SK-N-SH (cell line): ENCODE results near the gene LGALS3BP. TPM values are rescaled to one million over a fixed set of nuclear protein-coding genes. Genes with fewer than 3 reads are reported as not detected.

ENCODE experiments used
- CTCF ChIA-PET: fragments of 300-600, 350-600 bp; formaldehyde crosslinking; extraction: SDS; loops from one replicate; lab custom pipeline; 2021; lab: Yijun Ruan, JAX
- POLR2A ChIA-PET: fragments of 350-600 bp; sonication (Branson Sonifier 250); formaldehyde crosslinking; extraction: SDS; loops from one replicate; lab custom pipeline; 2020; ENCODE audit warnings: antibody characterized with exemption, inconsistent platforms; lab: Yijun Ruan, JAX
- DNase-seq: peaks from one replicate; pipeline ENCODE4 v3.0.0; 2012
- H2AFZ ChIP-seq: fragments of 200-600 bp; sonication (generic); 2 replicates; pipeline ENCODE4 v1.8.1; 2016; ENCODE audit warnings: antibody characterized with exemption, mild to moderate bottlenecking, low read depth
- H3F3A ChIP-seq: fragments of 200-600 bp; sonication (generic); replicated peaks from 2 replicates; pipeline ENCODE3; 2016; ENCODE audit warnings: antibody characterized with exemption, mild to moderate bottlenecking; ENCODE audit not compliant: insufficient read depth
- H3K27ac ChIP-seq, 2 experiments: fragments of 200-500 bp in 1 of 2; fragments of 200-600 bp in 1 of 2; sonication (Bioruptor generic) in 1 of 2; sonication (generic), shearing (Covaris generic) in 1 of 2; 2 replicates each; pipeline versions ENCODE4 v1.5.1 to v1.6.1; 2014 to 2016; ENCODE audit warnings: low read depth in 2 of 2, inconsistent platforms in 1 of 2, low read length in 1 of 2, mild to moderate bottlenecking in 1 of 2, mixed read lengths in 1 of 2
- H3K27me3 ChIP-seq: fragments of 200-600 bp; sonication (generic), shearing (Covaris generic); 2 replicates; pipeline ENCODE4 v1.6.1; 2016; ENCODE audit warnings: mixed run types; ENCODE audit not compliant: insufficient read depth
- H3K36me3 ChIP-seq, 2 experiments: fragments of 200-500 bp in 1 of 2; fragments of 200-600 bp in 1 of 2; sonication (Bioruptor generic) in 1 of 2; sonication (generic) in 1 of 2; replicated peaks in 1 of 2; 2 replicates each; pipeline versions ENCODE3 to v1.5.1; 2014 to 2016; ENCODE audit warnings: low read length in 1 of 2, mild to moderate bottlenecking in 1 of 2; ENCODE audit not compliant: insufficient read depth in 2 of 2, control insufficient read depth in 1 of 2
- H3K4me1 ChIP-seq, 2 experiments: fragments of 200-500 bp in 1 of 2; fragments of 200-600 bp in 1 of 2; sonication (Bioruptor generic) in 1 of 2; sonication (generic), shearing (Covaris generic) in 1 of 2; 2 replicates each; pipeline versions ENCODE4 v1.5.1 to v1.6.1; 2014 to 2016; ENCODE audit warnings: low read depth in 1 of 2, low read length in 1 of 2, mixed run types in 1 of 2; ENCODE audit not compliant: insufficient read depth in 2 of 2, control insufficient read depth in 1 of 2
- H3K4me2 ChIP-seq: fragments of 200-600 bp; sonication (generic), shearing (Covaris generic); 2 replicates; pipeline ENCODE4 v1.6.1; 2017; ENCODE audit warnings: mixed run types
- H3K4me3 ChIP-seq, 2 experiments: fragments of 200-500 bp in 1 of 2; fragments of 200-600 bp in 1 of 2; sonication (Bioruptor generic) in 1 of 2; sonication (generic), shearing (Covaris generic) in 1 of 2; 2 replicates each; pipeline versions ENCODE4 v1.5.1 to v1.8.1; 2014 to 2016; ENCODE audit warnings: low read depth in 2 of 2, inconsistent platforms in 1 of 2, low read length in 1 of 2, mild to moderate bottlenecking in 1 of 2, mixed read lengths in 1 of 2, moderate library complexity in 1 of 2
- H3K79me2 ChIP-seq: fragments of 200-600 bp; sonication (generic); 2 replicates; pipeline ENCODE4 v1.8.1; 2017; ENCODE audit warnings: mild to moderate bottlenecking; ENCODE audit not compliant: insufficient read depth
- H3K9ac ChIP-seq: fragments of 200-600 bp; sonication (generic); 2 replicates; pipeline ENCODE4 v1.6.1; 2017; ENCODE audit warnings: mixed run types
- H3K9me2 ChIP-seq: fragments of 200-600 bp; sonication (generic); 2 replicates; pipeline ENCODE4 v1.6.1; 2017; ENCODE audit warnings: mixed run types
- H3K9me3 ChIP-seq: fragments of 200-600 bp; sonication (generic); 2 replicates; pipeline ENCODE4 v1.6.1; 2017; ENCODE audit warnings: mixed run types, mild to moderate bottlenecking, moderate library complexity
- H4K20me1 ChIP-seq: fragments of 200-600 bp; sonication (generic); 2 replicates; pipeline ENCODE4 v1.6.1; 2017; ENCODE audit warnings: mild to moderate bottlenecking, mixed run types; ENCODE audit not compliant: insufficient read depth
- CTCF ChIP-seq: fragments of 200-600 bp; sonication (generic); IDR thresholded peaks from 2 replicates; pipeline ENCODE4 v1.6.1; 2017; ENCODE audit warnings: antibody characterized with exemption, mild to moderate bottlenecking, moderate library complexity
- ELF1 ChIP-seq: IDR thresholded peaks from 2 replicates; pipeline ENCODE4 v1.4.0; 2012
- EP300 ChIP-seq, 2 experiments: IDR thresholded peaks; 2 replicates each; pipeline versions ENCODE4 v1.4.0 to v1.6.1; 2012; ENCODE audit warnings: borderline replicate concordance in 1 of 2, low read depth in 1 of 2, low read length in 1 of 2
- GABPA ChIP-seq: IDR thresholded peaks from 2 replicates; pipeline ENCODE4 v1.4.0; 2012; ENCODE audit warnings: low read depth, mild to moderate bottlenecking
- IRF3 ChIP-seq: fragments of 150-350 bp; IDR thresholded peaks from 2 replicates; pipeline ENCODE4 v1.6.1; 2016; ENCODE audit warnings: mild to moderate bottlenecking, low read depth, low read length
- NFIC ChIP-seq: IDR thresholded peaks from 2 replicates; pipeline ENCODE4 v1.4.0; 2012; ENCODE audit warnings: borderline replicate concordance
- POLR2AphosphoS5 ChIP-seq: IDR thresholded peaks from 2 replicates; pipeline ENCODE4 v1.6.1; 2012; ENCODE audit warnings: low read depth, low read length
- RAD21 ChIP-seq: IDR thresholded peaks from 2 replicates; pipeline ENCODE4 v1.6.1; 2012; ENCODE audit warnings: mild to moderate bottlenecking, low read length
- RXRA ChIP-seq: IDR thresholded peaks from 2 replicates; pipeline ENCODE4 v1.4.0; 2012; ENCODE audit warnings: low read depth, mild to moderate bottlenecking, borderline replicate concordance
- SIN3A ChIP-seq: IDR thresholded peaks from 2 replicates; pipeline ENCODE4 v1.6.1; 2012; ENCODE audit warnings: low read depth, mild to moderate bottlenecking, low read length, moderate library complexity, borderline replicate concordance
- SMC3 ChIP-seq: IDR thresholded peaks from 2 replicates; pipeline ENCODE4 v1.6.1; 2012; ENCODE audit warnings: low read depth, low read length, improper control_type of control experiment
- TAF1 ChIP-seq: IDR thresholded peaks from 2 replicates; pipeline ENCODE4 v1.6.1; 2012; ENCODE audit warnings: low read depth, mild to moderate bottlenecking, low read length, moderate library complexity, borderline replicate concordance
- TCF12 ChIP-seq: IDR thresholded peaks from 2 replicates; pipeline ENCODE4 v1.4.0; 2012
- TEAD4 ChIP-seq: IDR thresholded peaks from 2 replicates; pipeline ENCODE4 v1.4.0; 2012; ENCODE audit warnings: mild to moderate bottlenecking, borderline replicate concordance; ENCODE audit not compliant: insufficient read depth
- USF1 ChIP-seq: IDR thresholded peaks from 2 replicates; pipeline ENCODE4 v1.4.0; 2012; ENCODE audit warnings: low read depth, borderline replicate concordance
- WGBS: methylation state at CpG from one replicate; pipeline ENCODE4 v1.1.6; 2017; ENCODE audit warnings: low lambda C conversion rate; 5-methylcytosine and 5-hydroxymethylcytosine counted together
- polyA plus RNA-seq, 3 experiments: library from polyadenylated mRNA; depleted of rRNA; stranded (reverse); fragments of >200 nt; gene quantifications; 2 replicates each; pipeline ENCODE4 v1.2.3, GENCODE V29; 2012

The LGALS3BP gene
- polyA plus RNA-seq, 1 of the 3 experiments (the other 2 are of a cell fraction), result 579 TPM

GRCh38 chr17:78935419-78936323 lies 44.1 kb downstream of the LGALS3BP start (continued):
- no peak for TF ChIP-seq CTCF
- TF ChIP-seq ELF1, result no peak
- peak; percentile 96 for TF ChIP-seq RXRA
- peak; percentile 90; the same call in 1 of the 2 replicates for TF ChIP-seq SIN3A
- TF ChIP-seq GABPA, result no peak
- peak; percentile 22; the same call in 1 of the 2 replicates for TF ChIP-seq RAD21
- TF ChIP-seq TEAD4, result peak; percentile 82
- peak; percentile 9; the same call in 1 of the 2 replicates for TF ChIP-seq SMC3
- peak; percentile 55 to 97 for TF ChIP-seq EP300 (IDR thresholded peaks at IDR 0.05; ENCODE audit: borderline replicate concordance in 1 of 2, low read depth in 1 of 2, low read length in 1 of 2)
- peak; percentile 2; the same call in 1 of the 2 replicates for TF ChIP-seq USF1

GRCh38 chr17:78934681-78935418 lies 44.9 kb downstream of the LGALS3BP start:
- H3K4me2 ChIP-seq, result peak overlapping the region; percentile 88
- H3F3A ChIP-seq, result peaks cover 49% of the 10 kb centered on the region
- H3K27ac ChIP-seq, result peak overlapping the region; percentile 98
- no peak for DNase-seq
- H3K36me3 ChIP-seq, result no peaks in the 10 kb centered on the region
- H3K9ac ChIP-seq, result peak overlapping the region; percentile 73
- WGBS, result 73% methylated on average over 19 of the region's 19 CpGs
- H3K79me2 ChIP-seq, result no peaks in the 10 kb centered on the region
- H3K4me3 ChIP-seq, result peak overlapping the region; percentile 23 to 55
- no peaks in the 10 kb centered on the region for H3K27me3 ChIP-seq
- peaks cover 45 to 50% of the 10 kb centered on the region in 2 experiments for H3K4me1 ChIP-seq
- no peak overlapping the region; the same call in 1 of the 2 replicates for H2AFZ ChIP-seq
- ChIA-PET POLR2A (interaction anchor here (1.2 to 3.4 kb wide), 5 partner anchors 9 to 50 kb away, joined by 4 to 16 read pairs (median 5); partner anchors contain the start of gene TIMP2), CTCF (interaction anchor here (0.9 to 9.5 kb wide), 12 partner anchors 10 to 111 kb away, joined by 3 to 93 read pairs (median 4); partner anchors contain the start of gene TIMP2)
- no peaks in the 10 kb centered on the region for H4K20me1 ChIP-seq
- H3K9me2 ChIP-seq, result no peaks in the 10 kb centered on the region
- no peak for TF ChIP-seq TAF1
- TF ChIP-seq POLR2AphosphoS5, result no peak
- TF ChIP-seq TCF12, result no peak
- TF ChIP-seq RXRA, result no peak
- TF ChIP-seq IRF3, result no peak
- no peak for TF ChIP-seq NFIC
- TF ChIP-seq CTCF, result no peak
- TF ChIP-seq, all 33 proteins: peak for 0
- no peaks in the 10 kb centered on the region for H3K9me3 ChIP-seq
